SK-N-SH (cell line): Measurements from ENCODE around the gene SECISBP2L. TPM values are rescaled to one million over a fixed set of nuclear protein-coding genes. Genes with fewer than 3 reads are reported as not detected.

Experiments
- CTCF ChIA-PET: fragments of 300-600, 350-600 bp; formaldehyde crosslinking; extraction: SDS; loops from one replicate; lab custom pipeline; 2021; lab: Yijun Ruan, JAX
- POLR2A ChIA-PET: fragments of 350-600 bp; sonication (Branson Sonifier 250); formaldehyde crosslinking; extraction: SDS; loops from one replicate; lab custom pipeline; 2020; ENCODE audit warnings: antibody characterized with exemption, inconsistent platforms; lab: Yijun Ruan, JAX
- DNase-seq: peaks from one replicate; pipeline ENCODE4 v3.0.0; 2012
- H2AFZ ChIP-seq: fragments of 200-600 bp; sonication (generic); 2 replicates; pipeline ENCODE4 v1.8.1; 2016; ENCODE audit warnings: antibody characterized with exemption, mild to moderate bottlenecking, low read depth
- H3F3A ChIP-seq: fragments of 200-600 bp; sonication (generic); replicated peaks from 2 replicates; pipeline ENCODE3; 2016; ENCODE audit warnings: antibody characterized with exemption, mild to moderate bottlenecking; ENCODE audit not compliant: insufficient read depth
- H3K27ac ChIP-seq, 2 experiments: fragments of 200-500 bp in 1 of 2; fragments of 200-600 bp in 1 of 2; sonication (Bioruptor generic) in 1 of 2; sonication (generic), shearing (Covaris generic) in 1 of 2; 2 replicates each; pipeline versions ENCODE4 v1.5.1 to v1.6.1; 2014 to 2016; ENCODE audit warnings: low read depth in 2 of 2, inconsistent platforms in 1 of 2, low read length in 1 of 2, mild to moderate bottlenecking in 1 of 2, mixed read lengths in 1 of 2
- H3K27me3 ChIP-seq: fragments of 200-600 bp; sonication (generic), shearing (Covaris generic); 2 replicates; pipeline ENCODE4 v1.6.1; 2016; ENCODE audit warnings: mixed run types; ENCODE audit not compliant: insufficient read depth
- H3K36me3 ChIP-seq, 2 experiments: fragments of 200-500 bp in 1 of 2; fragments of 200-600 bp in 1 of 2; sonication (Bioruptor generic) in 1 of 2; sonication (generic) in 1 of 2; replicated peaks in 1 of 2; 2 replicates each; pipeline versions ENCODE3 to v1.5.1; 2014 to 2016; ENCODE audit warnings: low read length in 1 of 2, mild to moderate bottlenecking in 1 of 2; ENCODE audit not compliant: insufficient read depth in 2 of 2, control insufficient read depth in 1 of 2
- H3K4me1 ChIP-seq, 2 experiments: fragments of 200-500 bp in 1 of 2; fragments of 200-600 bp in 1 of 2; sonication (Bioruptor generic) in 1 of 2; sonication (generic), shearing (Covaris generic) in 1 of 2; 2 replicates each; pipeline versions ENCODE4 v1.5.1 to v1.6.1; 2014 to 2016; ENCODE audit warnings: low read depth in 1 of 2, low read length in 1 of 2, mixed run types in 1 of 2; ENCODE audit not compliant: insufficient read depth in 2 of 2, control insufficient read depth in 1 of 2
- H3K4me2 ChIP-seq: fragments of 200-600 bp; sonication (generic), shearing (Covaris generic); 2 replicates; pipeline ENCODE4 v1.6.1; 2017; ENCODE audit warnings: mixed run types
- H3K4me3 ChIP-seq, 2 experiments: fragments of 200-500 bp in 1 of 2; fragments of 200-600 bp in 1 of 2; sonication (Bioruptor generic) in 1 of 2; sonication (generic), shearing (Covaris generic) in 1 of 2; 2 replicates each; pipeline versions ENCODE4 v1.5.1 to v1.8.1; 2014 to 2016; ENCODE audit warnings: low read depth in 2 of 2, inconsistent platforms in 1 of 2, low read length in 1 of 2, mild to moderate bottlenecking in 1 of 2, mixed read lengths in 1 of 2, moderate library complexity in 1 of 2
- H3K79me2 ChIP-seq: fragments of 200-600 bp; sonication (generic); 2 replicates; pipeline ENCODE4 v1.8.1; 2017; ENCODE audit warnings: mild to moderate bottlenecking; ENCODE audit not compliant: insufficient read depth
- H3K9ac ChIP-seq: fragments of 200-600 bp; sonication (generic); 2 replicates; pipeline ENCODE4 v1.6.1; 2017; ENCODE audit warnings: mixed run types
- H3K9me2 ChIP-seq: fragments of 200-600 bp; sonication (generic); 2 replicates; pipeline ENCODE4 v1.6.1; 2017; ENCODE audit warnings: mixed run types
- H3K9me3 ChIP-seq: fragments of 200-600 bp; sonication (generic); 2 replicates; pipeline ENCODE4 v1.6.1; 2017; ENCODE audit warnings: mixed run types, mild to moderate bottlenecking, moderate library complexity
- H4K20me1 ChIP-seq: fragments of 200-600 bp; sonication (generic); 2 replicates; pipeline ENCODE4 v1.6.1; 2017; ENCODE audit warnings: mild to moderate bottlenecking, mixed run types; ENCODE audit not compliant: insufficient read depth
- CHD2 ChIP-seq: fragments of 150-350 bp; IDR thresholded peaks from 2 replicates; pipeline ENCODE4 v1.6.1; 2018; ENCODE audit warnings: low read length; ENCODE audit not compliant: partially characterized antibody
- EZH2phosphoT487 ChIP-seq: fragments of 200-600 bp; sonication (generic); IDR thresholded peaks from 2 replicates; pipeline ENCODE4 v1.6.1; 2017; ENCODE audit warnings: low read depth, mixed run types, mild to moderate bottlenecking, antibody characterized with exemption, moderate library complexity, borderline replicate concordance
- FOSL2 ChIP-seq: IDR thresholded peaks from 2 replicates; pipeline ENCODE4 v1.4.0; 2012; ENCODE audit warnings: low read depth, mild to moderate bottlenecking, moderate library complexity, borderline replicate concordance
- FOXJ3 ChIP-seq: sonication (generic); formaldehyde crosslinking; IDR thresholded peaks from 2 replicates; pipeline ENCODE4 v1.5.1; 2020; ENCODE audit warnings: mild to moderate bottlenecking, missing genetic modification reagents
- GABPA ChIP-seq: IDR thresholded peaks from 2 replicates; pipeline ENCODE4 v1.4.0; 2012; ENCODE audit warnings: low read depth, mild to moderate bottlenecking
- MEF2A ChIP-seq: IDR thresholded peaks from 2 replicates; pipeline ENCODE4 v1.4.0; 2012; ENCODE audit warnings: low read depth, borderline replicate concordance
- MXI1 ChIP-seq: IDR thresholded peaks from 2 replicates; pipeline ENCODE4 v1.6.1; 2012; ENCODE audit warnings: mild to moderate bottlenecking, low read depth, low read length, improper control_type of control experiment
- NFIC ChIP-seq: IDR thresholded peaks from 2 replicates; pipeline ENCODE4 v1.4.0; 2012; ENCODE audit warnings: borderline replicate concordance
- POLR2AphosphoS5 ChIP-seq: IDR thresholded peaks from 2 replicates; pipeline ENCODE4 v1.6.1; 2012; ENCODE audit warnings: low read depth, low read length
- RFX5 ChIP-seq: IDR thresholded peaks from 2 replicates; pipeline ENCODE4 v1.6.1; 2012; ENCODE audit warnings: mild to moderate bottlenecking, improper control_type of control experiment, low read length
- SIN3A ChIP-seq: IDR thresholded peaks from 2 replicates; pipeline ENCODE4 v1.6.1; 2012; ENCODE audit warnings: low read depth, mild to moderate bottlenecking, low read length, moderate library complexity, borderline replicate concordance
- SMC3 ChIP-seq: IDR thresholded peaks from 2 replicates; pipeline ENCODE4 v1.6.1; 2012; ENCODE audit warnings: low read depth, low read length, improper control_type of control experiment
- TAF1 ChIP-seq: IDR thresholded peaks from 2 replicates; pipeline ENCODE4 v1.6.1; 2012; ENCODE audit warnings: low read depth, mild to moderate bottlenecking, low read length, moderate library complexity, borderline replicate concordance
- TEAD4 ChIP-seq: IDR thresholded peaks from 2 replicates; pipeline ENCODE4 v1.4.0; 2012; ENCODE audit warnings: mild to moderate bottlenecking, borderline replicate concordance; ENCODE audit not compliant: insufficient read depth
- YY1 ChIP-seq: IDR thresholded peaks from 2 replicates; pipeline ENCODE4 v1.4.0; 2012; ENCODE audit warnings: low read depth, mild to moderate bottlenecking
- WGBS: methylation state at CpG from one replicate; pipeline ENCODE4 v1.1.6; 2017; ENCODE audit warnings: low lambda C conversion rate; 5-methylcytosine and 5-hydroxymethylcytosine counted together
- polyA plus RNA-seq, 3 experiments: library from polyadenylated mRNA; depleted of rRNA; stranded (reverse); fragments of >200 nt; gene quantifications; 2 replicates each; pipeline ENCODE4 v1.2.3, GENCODE V29; 2012
- TF ChIP-seq, protein P1 (sequence below): IDR thresholded peaks from 2 replicates; pipeline ENCODE4 v1.4.0; 2012; ENCODE audit warnings: low read depth
- TF ChIP-seq, protein P2 (sequence below): fragments of 150-350 bp; IDR thresholded peaks from 2 replicates; pipeline ENCODE4 v1.6.1; 2016; ENCODE audit warnings: mild to moderate bottlenecking, low read depth, low read length
- TF ChIP-seq, protein P3 (sequence below): fragments of 200-600 bp; sonication (generic); IDR thresholded peaks from 2 replicates; pipeline ENCODE4 v1.6.1; 2017; ENCODE audit warnings: antibody characterized with exemption, mild to moderate bottlenecking, moderate library complexity
- TF ChIP-seq, protein P4 (sequence below): fragments of 150-350 bp; IDR thresholded peaks from 2 replicates; pipeline ENCODE4 v1.6.1; 2017; ENCODE audit warnings: antibody characterized with exemption, low read length, low read depth, borderline replicate concordance
- TF ChIP-seq, protein P5 (sequence below): IDR thresholded peaks from 2 replicates; pipeline ENCODE4; 2012
- TF ChIP-seq, protein P6 (sequence below): IDR thresholded peaks from 2 replicates; pipeline ENCODE4 v1.4.0; 2012; ENCODE audit warnings: low read depth, borderline replicate concordance

The SECISBP2L gene
- polyA plus RNA-seq, 1 of the 3 experiments (the other 2 are of a cell fraction): 6.0 TPM

DNA sequence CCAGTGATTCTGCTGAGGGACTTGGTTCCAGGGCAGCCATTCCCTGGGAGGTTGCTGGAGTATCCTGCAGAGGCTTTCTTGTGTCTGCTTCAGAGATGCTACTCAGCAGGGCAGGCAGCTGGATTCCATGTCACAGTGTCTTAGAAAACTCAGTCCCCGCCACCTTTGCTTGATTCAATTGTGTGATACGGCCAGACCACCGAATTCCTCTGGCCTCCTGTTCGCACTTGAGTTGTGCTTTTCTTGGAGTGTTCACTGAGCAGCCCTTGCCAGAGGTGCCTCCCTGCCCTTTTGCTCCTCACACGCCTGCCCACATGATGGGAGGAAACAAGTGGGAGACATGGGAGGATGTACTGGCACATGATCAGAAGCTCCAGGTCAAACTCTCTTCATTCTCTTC is 62.9 kb downstream of the SECISBP2L start:
- no peaks in the 10 kb centered on the region for H3K79me2 ChIP-seq
- peaks cover 2 to 4% of the 10 kb centered on the region in 2 experiments for H3K36me3 ChIP-seq
- WGBS: 94% methylated on average over 2 of the region's 5 CpGs
- H4K20me1 ChIP-seq: no peaks in the 10 kb centered on the region
- DNase-seq: no peak
- no peak overlapping the region for H3K27ac ChIP-seq
- no peak overlapping the region for H2AFZ ChIP-seq
- no peaks in the 10 kb centered on the region for H3K27me3 ChIP-seq
- no peak overlapping the region for H3K9ac ChIP-seq
- no peak for TF ChIP-seq RFX5
- TF ChIP-seq FOSL2: no peak
- no peak for TF ChIP-seq EZH2phosphoT487
- TF ChIP-seq TAF1: no peak
- TF ChIP-seq, protein P1, sequence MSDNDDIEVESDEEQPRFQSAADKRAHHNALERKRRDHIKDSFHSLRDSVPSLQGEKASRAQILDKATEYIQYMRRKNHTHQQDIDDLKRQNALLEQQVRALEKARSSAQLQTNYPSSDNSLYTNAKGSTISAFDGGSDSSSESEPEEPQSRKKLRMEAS: no peak
- TF ChIP-seq, protein P2, sequence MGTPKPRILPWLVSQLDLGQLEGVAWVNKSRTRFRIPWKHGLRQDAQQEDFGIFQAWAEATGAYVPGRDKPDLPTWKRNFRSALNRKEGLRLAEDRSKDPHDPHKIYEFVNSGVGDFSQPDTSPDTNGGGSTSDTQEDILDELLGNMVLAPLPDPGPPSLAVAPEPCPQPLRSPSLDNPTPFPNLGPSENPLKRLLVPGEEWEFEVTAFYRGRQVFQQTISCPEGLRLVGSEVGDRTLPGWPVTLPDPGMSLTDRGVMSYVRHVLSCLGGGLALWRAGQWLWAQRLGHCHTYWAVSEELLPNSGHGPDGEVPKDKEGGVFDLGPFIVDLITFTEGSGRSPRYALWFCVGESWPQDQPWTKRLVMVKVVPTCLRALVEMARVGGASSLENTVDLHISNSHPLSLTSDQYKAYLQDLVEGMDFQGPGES: no peak
- TF ChIP-seq POLR2AphosphoS5: no peak
- TF ChIP-seq MEF2A: no peak
- TF ChIP-seq, protein P3, sequence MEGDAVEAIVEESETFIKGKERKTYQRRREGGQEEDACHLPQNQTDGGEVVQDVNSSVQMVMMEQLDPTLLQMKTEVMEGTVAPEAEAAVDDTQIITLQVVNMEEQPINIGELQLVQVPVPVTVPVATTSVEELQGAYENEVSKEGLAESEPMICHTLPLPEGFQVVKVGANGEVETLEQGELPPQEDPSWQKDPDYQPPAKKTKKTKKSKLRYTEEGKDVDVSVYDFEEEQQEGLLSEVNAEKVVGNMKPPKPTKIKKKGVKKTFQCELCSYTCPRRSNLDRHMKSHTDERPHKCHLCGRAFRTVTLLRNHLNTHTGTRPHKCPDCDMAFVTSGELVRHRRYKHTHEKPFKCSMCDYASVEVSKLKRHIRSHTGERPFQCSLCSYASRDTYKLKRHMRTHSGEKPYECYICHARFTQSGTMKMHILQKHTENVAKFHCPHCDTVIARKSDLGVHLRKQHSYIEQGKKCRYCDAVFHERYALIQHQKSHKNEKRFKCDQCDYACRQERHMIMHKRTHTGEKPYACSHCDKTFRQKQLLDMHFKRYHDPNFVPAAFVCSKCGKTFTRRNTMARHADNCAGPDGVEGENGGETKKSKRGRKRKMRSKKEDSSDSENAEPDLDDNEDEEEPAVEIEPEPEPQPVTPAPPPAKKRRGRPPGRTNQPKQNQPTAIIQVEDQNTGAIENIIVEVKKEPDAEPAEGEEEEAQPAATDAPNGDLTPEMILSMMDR: no peak
- TF ChIP-seq GABPA: no peak
- CTCF ChIA-PET: no interaction called here
- H3F3A ChIP-seq: no peaks in the 10 kb centered on the region
- H3K9me2 ChIP-seq: no peaks in the 10 kb centered on the region
- no peaks in the 10 kb centered on the region for H3K9me3 ChIP-seq
- H3K4me1 ChIP-seq: no peaks in the 10 kb centered on the region
- POLR2A ChIA-PET: no interaction called here
- no peak overlapping the region for H3K4me3 ChIP-seq
- no peak overlapping the region for H3K4me2 ChIP-seq

DNA sequence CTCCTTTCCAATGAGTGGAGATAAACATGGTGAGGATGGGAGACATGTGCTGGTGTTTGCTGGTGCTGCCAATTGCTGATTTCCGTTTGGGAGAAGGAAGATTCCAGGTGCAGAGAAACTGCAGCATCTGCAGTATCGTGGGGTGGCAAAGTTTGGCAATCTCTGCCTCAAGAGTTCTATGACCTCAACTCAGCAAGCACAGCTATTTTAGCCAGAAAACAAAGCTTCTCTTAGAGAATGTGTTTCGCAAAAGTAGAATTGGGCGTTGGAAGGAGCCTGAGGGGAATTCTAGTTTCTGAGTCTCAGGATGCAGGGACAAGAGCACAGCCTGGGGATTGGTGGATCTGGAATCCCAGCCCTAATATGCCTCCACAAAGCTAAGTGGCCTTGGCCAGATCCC is 64.3 kb downstream of the SECISBP2L start:
- Histone ChIP-seq H3K9me2 (no peaks in the 10 kb centered on the region), H3K9ac (no peak overlapping the region), H3K4me3 (no peak overlapping the region), H3K4me2 (no peak overlapping the region), H2AFZ (no peak overlapping the region), H3K27me3 (no peaks in the 10 kb centered on the region), H3K36me3 (no peaks in the 10 kb centered on the region), H3K9me3 (no peaks in the 10 kb centered on the region), H3K79me2 (no peaks in the 10 kb centered on the region), H3K27ac (no peak overlapping the region), H3K4me1 (no peaks in the 10 kb centered on the region), H4K20me1 (no peaks in the 10 kb centered on the region), H3F3A (no peaks in the 10 kb centered on the region)
- 96% methylated on average over 4 of the region's 4 CpGs for WGBS
- ChIA-PET POLR2A (no interaction called here), CTCF (no interaction called here)
- TF ChIP-seq, protein P4, sequence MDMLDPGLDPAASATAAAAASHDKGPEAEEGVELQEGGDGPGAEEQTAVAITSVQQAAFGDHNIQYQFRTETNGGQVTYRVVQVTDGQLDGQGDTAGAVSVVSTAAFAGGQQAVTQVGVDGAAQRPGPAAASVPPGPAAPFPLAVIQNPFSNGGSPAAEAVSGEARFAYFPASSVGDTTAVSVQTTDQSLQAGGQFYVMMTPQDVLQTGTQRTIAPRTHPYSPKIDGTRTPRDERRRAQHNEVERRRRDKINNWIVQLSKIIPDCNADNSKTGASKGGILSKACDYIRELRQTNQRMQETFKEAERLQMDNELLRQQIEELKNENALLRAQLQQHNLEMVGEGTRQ: no peak
- no peak for TF ChIP-seq CHD2
- TF ChIP-seq YY1: no peak
- no peak for TF ChIP-seq NFIC
- TF ChIP-seq GABPA: no peak
- TF ChIP-seq, protein P5, sequence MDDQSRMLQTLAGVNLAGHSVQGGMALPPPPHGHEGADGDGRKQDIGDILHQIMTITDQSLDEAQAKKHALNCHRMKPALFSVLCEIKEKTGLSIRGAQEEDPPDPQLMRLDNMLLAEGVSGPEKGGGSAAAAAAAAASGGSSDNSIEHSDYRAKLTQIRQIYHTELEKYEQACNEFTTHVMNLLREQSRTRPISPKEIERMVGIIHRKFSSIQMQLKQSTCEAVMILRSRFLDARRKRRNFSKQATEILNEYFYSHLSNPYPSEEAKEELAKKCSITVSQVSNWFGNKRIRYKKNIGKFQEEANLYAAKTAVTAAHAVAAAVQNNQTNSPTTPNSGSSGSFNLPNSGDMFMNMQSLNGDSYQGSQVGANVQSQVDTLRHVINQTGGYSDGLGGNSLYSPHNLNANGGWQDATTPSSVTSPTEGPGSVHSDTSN: no peak
- TF ChIP-seq, protein P6, sequence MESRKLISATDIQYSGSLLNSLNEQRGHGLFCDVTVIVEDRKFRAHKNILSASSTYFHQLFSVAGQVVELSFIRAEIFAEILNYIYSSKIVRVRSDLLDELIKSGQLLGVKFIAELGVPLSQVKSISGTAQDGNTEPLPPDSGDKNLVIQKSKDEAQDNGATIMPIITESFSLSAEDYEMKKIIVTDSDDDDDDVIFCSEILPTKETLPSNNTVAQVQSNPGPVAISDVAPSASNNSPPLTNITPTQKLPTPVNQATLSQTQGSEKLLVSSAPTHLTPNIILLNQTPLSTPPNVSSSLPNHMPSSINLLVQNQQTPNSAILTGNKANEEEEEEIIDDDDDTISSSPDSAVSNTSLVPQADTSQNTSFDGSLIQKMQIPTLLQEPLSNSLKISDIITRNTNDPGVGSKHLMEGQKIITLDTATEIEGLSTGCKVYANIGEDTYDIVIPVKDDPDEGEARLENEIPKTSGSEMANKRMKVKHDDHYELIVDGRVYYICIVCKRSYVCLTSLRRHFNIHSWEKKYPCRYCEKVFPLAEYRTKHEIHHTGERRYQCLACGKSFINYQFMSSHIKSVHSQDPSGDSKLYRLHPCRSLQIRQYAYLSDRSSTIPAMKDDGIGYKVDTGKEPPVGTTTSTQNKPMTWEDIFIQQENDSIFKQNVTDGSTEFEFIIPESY: no peak
- TF ChIP-seq RFX5: no peak
- no peak for TF ChIP-seq FOXJ3
- TF ChIP-seq TEAD4: no peak
- TF ChIP-seq SMC3: no peak
- no peak for TF ChIP-seq MXI1
- no peak for TF ChIP-seq SIN3A
- DNase-seq: no peak
